Stimulated activated effector memory CD8-positive, alpha-beta T cell treated with anti-CD3 and anti-CD28 coated beads, Interleukin-12 subunit alpha, Interleukin-12 subunit beta, amount 100 ng/mL, for 72 hours (primary cell): ENCODE data around the gene DHPS.
"Not testable (repeated sequence)": the region's sequence is repeated elsewhere in the genome, so short reads cannot be mapped to it uniquely, and the experiment has no call there.

Source experiments
- ATAC-seq: fragments of 150-1000 bp; cut with Tn5 transposase; 2 replicates; pipeline ENCODE4 v1.10.0; 2021
- DNase-seq, 2 donors: peaks; one replicate each; pipeline ENCODE4 v3.0.0; 2021 to 2022; ENCODE audit warnings: low spot score in 2 of 2
- H3K27ac Mint-ChIP-seq: one replicate; pipeline ENCODE4 v1.8.0; 2022; ENCODE audit warnings: mild to moderate bottlenecking, mixed read lengths
- H3K36me3 Mint-ChIP-seq: one replicate; pipeline ENCODE4 v1.8.0; 2022; ENCODE audit warnings: mild to moderate bottlenecking, mixed read lengths
- H3K4me1 Mint-ChIP-seq: one replicate; pipeline ENCODE4 v1.8.0; 2022; ENCODE audit warnings: mixed read lengths
- H3K4me3 Mint-ChIP-seq: one replicate; pipeline ENCODE4 v1.8.0; 2022; ENCODE audit warnings: mild to moderate bottlenecking, mixed read lengths
- H3K9me3 Mint-ChIP-seq: one replicate; pipeline ENCODE4 v1.8.0; 2022; ENCODE audit warnings: mixed read lengths

The DHPS gene

GRCh38 chr19:12715102-12715501 lies 33.4 kb upstream of the DHPS start:
- DNase-seq (no peak), ATAC-seq (peak; percentile 8)
- no peak overlapping the region for H3K4me3 Mint-ChIP-seq
- no peak overlapping the region for H3K27ac Mint-ChIP-seq
- peaks cover 97% of the 10 kb centered on the region for H3K36me3 Mint-ChIP-seq
- H3K4me1 Mint-ChIP-seq: peaks cover 10% of the 10 kb centered on the region
- H3K9me3 Mint-ChIP-seq: no peaks in the 10 kb centered on the region

- H3K9me3 Mint-ChIP-seq: not testable (repeated sequence)
These were observed 31.6 kb upstream of the DHPS start for GRCh38 chr19:12713304-12713703.

GRCh38 chr19:12712077-12712476 lies 30.4 kb upstream of the DHPS start:
- DNase-seq, H3K27ac Mint-ChIP-seq, H3K4me1 Mint-ChIP-seq, H3K9me3 Mint-ChIP-seq, H3K4me3 Mint-ChIP-seq, ATAC-seq: not testable (repeated sequence)
- H3K36me3 Mint-ChIP-seq: peaks cover 100% of the 10 kb centered on the region

More at GRCh38 chr19:12713304-12713703, 31.6 kb upstream of the DHPS start:
- not testable (repeated sequence) for H3K27ac Mint-ChIP-seq, H3K4me1 Mint-ChIP-seq, H3K4me3 Mint-ChIP-seq, DNase-seq, ATAC-seq
- H3K36me3 Mint-ChIP-seq: peaks cover 100% of the 10 kb centered on the region

GRCh38 chr19:12711187-12711586 lies 29.5 kb upstream of the DHPS start:
- Mint-ChIP-seq H3K4me1 (no peaks in the 10 kb centered on the region), H3K9me3 (no peaks in the 10 kb centered on the region), H3K27ac (no peak overlapping the region), H3K36me3 (peaks cover 100% of the 10 kb centered on the region), H3K4me3 (no peak overlapping the region)
- DNase-seq: no peak
- no peak for ATAC-seq

GRCh38 chr19:12708641-12709040 lies 27.0 kb upstream of the DHPS start:
- no peak for DNase-seq

GRCh38 chr19:12706332-12706718 lies 24.6 kb upstream of the DHPS start:
- Mint-ChIP-seq H3K36me3 (peaks cover 100% of the 10 kb centered on the region), H3K4me3 (no peak overlapping the region), H3K27ac (no peak overlapping the region), H3K9me3 (no peaks in the 10 kb centered on the region), H3K4me1 (no peaks in the 10 kb centered on the region)
- ATAC-seq (no peak), DNase-seq (no peak)

More at GRCh38 chr19:12708641-12709040, 27.0 kb upstream of the DHPS start:
- Mint-ChIP-seq H3K9me3 (no peaks in the 10 kb centered on the region), H3K27ac (no peak overlapping the region), H3K4me1 (no peaks in the 10 kb centered on the region), H3K36me3 (peaks cover 100% of the 10 kb centered on the region), H3K4me3 (no peak overlapping the region)
- ATAC-seq: no peak

GRCh38 chr19:12705654-12706331 lies 24.1 kb upstream of the DHPS start:
- no peak for ATAC-seq
- H3K4me3 Mint-ChIP-seq: no peak overlapping the region

GRCh38 chr19:12705169-12705568 lies 23.5 kb upstream of the DHPS start:
- H3K4me3 Mint-ChIP-seq: no peak overlapping the region
- H3K4me1 Mint-ChIP-seq: no peaks in the 10 kb centered on the region
- ATAC-seq (no peak), DNase-seq (no peak)
- peaks cover 100% of the 10 kb centered on the region for H3K36me3 Mint-ChIP-seq
- H3K27ac Mint-ChIP-seq: no peak overlapping the region
- no peaks in the 10 kb centered on the region for H3K9me3 Mint-ChIP-seq

More at GRCh38 chr19:12705654-12706331, 24.1 kb upstream of the DHPS start:
- H3K36me3 Mint-ChIP-seq: peaks cover 100% of the 10 kb centered on the region
- no peaks in the 10 kb centered on the region for H3K4me1 Mint-ChIP-seq
- H3K27ac Mint-ChIP-seq: no peak overlapping the region
- DNase-seq: no peak
- no peaks in the 10 kb centered on the region for H3K9me3 Mint-ChIP-seq

- DNase-seq (no peak), ATAC-seq (peak; percentile 43)
- no peak overlapping the region for H3K27ac Mint-ChIP-seq
These were observed 21.4 kb upstream of the DHPS start for GRCh38 chr19:12703046-12703445.

GRCh38 chr19:12701596-12702282 lies 20.1 kb upstream of the DHPS start:
- ATAC-seq: no peak
- H3K36me3 Mint-ChIP-seq: peaks cover 89% of the 10 kb centered on the region
- no peaks in the 10 kb centered on the region for H3K9me3 Mint-ChIP-seq
- peaks cover 8% of the 10 kb centered on the region for H3K4me1 Mint-ChIP-seq
- no peak for DNase-seq
- H3K27ac Mint-ChIP-seq: no peak overlapping the region
- H3K4me3 Mint-ChIP-seq: no peak overlapping the region

More at GRCh38 chr19:12703046-12703445, 21.4 kb upstream of the DHPS start:
- Mint-ChIP-seq H3K4me3 (no peak overlapping the region), H3K4me1 (peaks cover 4% of the 10 kb centered on the region), H3K9me3 (no peaks in the 10 kb centered on the region), H3K36me3 (peaks cover 97% of the 10 kb centered on the region)

- DNase-seq (no peak), ATAC-seq (no peak)
- H3K36me3 Mint-ChIP-seq: peaks cover 59% of the 10 kb centered on the region
- H3K9me3 Mint-ChIP-seq: no peaks in the 10 kb centered on the region
- no peak overlapping the region for H3K27ac Mint-ChIP-seq
- H3K4me1 Mint-ChIP-seq: peaks cover 12% of the 10 kb centered on the region
- peak overlapping the region; percentile 9 for H3K4me3 Mint-ChIP-seq
These were observed 16.5 kb upstream of the DHPS start for GRCh38 chr19:12698138-12698537.

- not testable (repeated sequence) for H3K9me3 Mint-ChIP-seq, ATAC-seq, H3K27ac Mint-ChIP-seq, DNase-seq
- peaks cover 12% of the 10 kb centered on the region for H3K4me1 Mint-ChIP-seq
- peak overlapping the region; percentile 78 for H3K4me3 Mint-ChIP-seq
- peaks cover 53% of the 10 kb centered on the region for H3K36me3 Mint-ChIP-seq
These were observed 15.7 kb upstream of the DHPS start for GRCh38 chr19:12697425-12697824.

- DNase-seq: peak; percentile 96 to 99
- Mint-ChIP-seq H3K27ac (peak within 1 kb of the TSS; percentile 89), H3K9me3 (no peaks in the 10 kb centered on the region), H3K36me3 (peaks cover 53% of the 10 kb centered on the region), H3K4me3 (peak within 1 kb of the TSS; percentile 78), H3K4me1 (peaks cover 12% of the 10 kb centered on the region)
- peak; percentile 95 for ATAC-seq
These were observed 15.0 kb upstream of the DHPS start, which contains the start of gene FBXW9 for GRCh38 chr19:12696366-12697335. FBXW9 (minus strand) TSS chr19:12696631; CDS start chr19:12696581, 50 bp downstream.

GRCh38 chr19:12695997-12696365 lies 14.3 kb upstream of the DHPS start:
- DNase-seq (no peak), ATAC-seq (peak; percentile 17)
- Mint-ChIP-seq H3K9me3 (no peaks in the 10 kb centered on the region), H3K36me3 (peaks cover 49% of the 10 kb centered on the region), H3K4me3 (peak overlapping the region; percentile 78), H3K4me1 (peaks cover 12% of the 10 kb centered on the region), H3K27ac (peak overlapping the region; percentile 89)

GRCh38 chr19:12695514-12695913 lies 13.8 kb upstream of the DHPS start:
- H3K27ac Mint-ChIP-seq: no peak overlapping the region
- DNase-seq: no peak
- H3K9me3 Mint-ChIP-seq: no peaks in the 10 kb centered on the region
- H3K4me3 Mint-ChIP-seq: peak overlapping the region; percentile 78
- no peak for ATAC-seq
- H3K4me1 Mint-ChIP-seq: peaks cover 12% of the 10 kb centered on the region
- peaks cover 44% of the 10 kb centered on the region for H3K36me3 Mint-ChIP-seq
